LNCAP (cell line): ENCODE measurements around the gene LAPTM4A.

ENCODE experiments used
- TF ChIP-seq, protein P1 (sequence below): fragments of 450-650 bp; IDR thresholded peaks from 2 replicates; pipeline ENCODE4 v1.5.1; 2017; ENCODE audit warnings: mild to moderate bottlenecking

Gene LAPTM4A

DNA sequence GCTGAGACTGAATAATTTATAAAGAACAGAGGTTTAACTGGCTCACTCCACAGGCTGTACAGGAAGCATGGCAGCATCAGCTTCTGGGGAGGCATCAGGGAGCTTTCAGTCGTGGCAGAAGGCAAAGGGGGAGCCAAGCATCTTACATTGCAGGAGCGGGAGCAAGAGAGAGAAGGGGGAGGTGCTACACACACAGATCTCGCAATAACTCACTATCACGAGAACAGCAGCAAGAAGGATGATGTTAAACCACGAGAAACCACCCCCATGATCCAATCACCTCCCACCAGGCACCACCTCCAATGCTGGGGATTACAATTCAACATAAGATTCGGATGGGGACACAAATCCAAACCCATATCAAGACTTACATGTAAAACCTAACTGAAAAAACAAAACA is 21.2 kb downstream of the LAPTM4A start:
- TF ChIP-seq, protein P1, sequence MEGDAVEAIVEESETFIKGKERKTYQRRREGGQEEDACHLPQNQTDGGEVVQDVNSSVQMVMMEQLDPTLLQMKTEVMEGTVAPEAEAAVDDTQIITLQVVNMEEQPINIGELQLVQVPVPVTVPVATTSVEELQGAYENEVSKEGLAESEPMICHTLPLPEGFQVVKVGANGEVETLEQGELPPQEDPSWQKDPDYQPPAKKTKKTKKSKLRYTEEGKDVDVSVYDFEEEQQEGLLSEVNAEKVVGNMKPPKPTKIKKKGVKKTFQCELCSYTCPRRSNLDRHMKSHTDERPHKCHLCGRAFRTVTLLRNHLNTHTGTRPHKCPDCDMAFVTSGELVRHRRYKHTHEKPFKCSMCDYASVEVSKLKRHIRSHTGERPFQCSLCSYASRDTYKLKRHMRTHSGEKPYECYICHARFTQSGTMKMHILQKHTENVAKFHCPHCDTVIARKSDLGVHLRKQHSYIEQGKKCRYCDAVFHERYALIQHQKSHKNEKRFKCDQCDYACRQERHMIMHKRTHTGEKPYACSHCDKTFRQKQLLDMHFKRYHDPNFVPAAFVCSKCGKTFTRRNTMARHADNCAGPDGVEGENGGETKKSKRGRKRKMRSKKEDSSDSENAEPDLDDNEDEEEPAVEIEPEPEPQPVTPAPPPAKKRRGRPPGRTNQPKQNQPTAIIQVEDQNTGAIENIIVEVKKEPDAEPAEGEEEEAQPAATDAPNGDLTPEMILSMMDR, result no peak

DNA sequence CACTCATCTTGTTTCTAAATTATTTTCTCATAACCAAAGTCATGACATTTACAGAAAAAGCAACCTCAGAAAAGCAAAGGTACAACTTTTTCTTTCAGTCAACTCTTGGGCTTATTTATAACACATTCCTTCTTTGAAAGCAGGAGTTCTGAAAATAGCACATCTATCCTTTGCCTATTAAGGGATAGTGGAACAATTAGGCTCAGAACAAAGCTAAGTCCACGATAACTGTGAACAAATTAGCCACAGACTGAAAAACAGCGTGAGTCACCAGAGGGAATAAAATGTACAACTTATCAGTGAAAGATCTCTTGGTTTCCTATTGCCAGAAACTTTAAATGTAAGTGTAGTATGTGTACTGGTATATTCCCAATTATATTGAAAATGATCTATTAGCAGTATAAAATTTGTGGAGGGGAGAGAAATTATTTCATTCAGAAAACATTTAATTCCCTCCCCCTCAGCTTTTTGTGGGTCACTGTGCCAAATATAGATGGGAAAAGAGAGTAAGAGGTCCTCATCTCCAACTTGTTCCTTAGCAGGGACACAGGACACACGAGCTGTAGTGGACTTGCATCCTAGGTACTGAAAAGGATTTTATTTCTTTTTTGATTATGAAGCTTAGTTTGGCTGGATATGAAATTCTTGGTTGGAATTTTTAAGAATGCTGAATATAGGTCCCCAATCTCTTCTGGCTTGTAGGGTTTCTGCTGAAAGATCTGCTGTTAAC is 23.6 kb downstream of the LAPTM4A start:
- TF ChIP-seq, protein P1, result no peak

DNA sequence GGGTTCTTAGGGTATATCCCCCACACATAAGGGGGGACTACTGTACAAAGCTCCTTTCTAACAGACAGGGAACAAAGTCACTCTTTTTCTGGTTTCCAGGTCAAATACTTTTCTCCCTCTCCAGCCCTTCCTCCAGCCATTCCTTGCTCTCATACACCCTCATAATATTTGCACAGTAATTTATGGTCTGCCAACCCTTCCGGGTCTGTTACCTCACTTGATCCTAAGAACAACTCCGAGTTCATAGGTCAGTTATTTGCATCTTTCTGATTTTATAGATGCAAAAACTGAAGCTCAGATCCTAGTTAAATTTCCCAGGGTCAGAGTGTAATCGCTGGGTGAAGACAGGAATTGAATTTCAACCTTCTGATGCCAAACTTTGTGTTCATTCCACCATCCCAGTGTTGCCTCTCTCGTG is 24.2 kb downstream of the LAPTM4A start:
- TF ChIP-seq, protein P1, result no peak

DNA sequence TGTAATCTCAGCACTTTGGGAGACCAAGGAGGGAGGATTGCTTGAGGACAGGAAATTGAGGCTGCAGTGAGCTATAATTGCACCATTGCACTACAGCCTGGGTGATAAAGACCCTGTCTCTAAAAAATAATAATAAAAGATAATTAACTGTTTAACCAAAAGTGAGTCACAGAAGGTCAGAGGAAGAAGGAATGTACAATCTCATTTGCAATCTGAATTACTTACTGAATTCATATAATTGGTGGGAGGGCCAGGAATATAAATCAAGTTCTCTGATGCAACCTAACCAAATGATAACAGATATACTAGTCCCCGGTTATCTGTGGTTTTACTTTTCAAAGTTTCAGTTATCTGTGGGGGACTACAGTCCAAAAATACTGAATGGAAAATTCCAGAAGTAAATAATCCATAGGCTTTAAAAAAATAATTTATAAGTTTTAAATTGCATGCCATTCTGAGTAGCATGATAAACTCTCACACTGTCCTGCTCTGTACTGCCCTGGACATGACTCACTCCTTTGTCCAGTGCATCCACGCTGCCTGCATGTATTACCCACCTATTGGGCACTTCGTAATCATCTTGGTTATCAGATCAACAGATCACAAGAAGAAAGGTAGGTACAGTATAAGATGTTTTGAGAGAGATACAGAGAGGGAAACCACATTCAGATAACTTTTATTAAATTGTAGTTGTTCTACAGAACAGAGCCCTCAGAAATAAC is 26.2 kb downstream of the LAPTM4A start:
- TF ChIP-seq, protein P1, result no peak

DNA sequence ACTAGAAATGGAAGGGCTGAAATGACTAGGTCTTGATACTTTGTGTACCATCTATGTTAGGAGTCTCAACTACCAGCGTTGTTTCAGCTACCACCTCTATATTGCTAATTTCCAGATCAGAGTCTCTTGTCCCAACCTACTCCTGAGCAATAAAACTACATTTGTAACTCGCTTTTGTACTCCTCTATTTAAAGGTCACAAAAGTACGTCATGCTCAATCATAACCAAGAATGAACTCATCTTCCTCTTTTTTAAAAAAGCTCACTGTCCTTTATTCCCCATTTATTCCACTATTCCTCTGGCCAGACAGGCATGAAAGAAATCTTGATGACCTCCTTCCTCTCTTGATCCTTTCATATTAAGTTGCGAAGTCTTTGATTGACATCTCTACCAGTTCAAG is 27.7 kb downstream of the LAPTM4A start:
- TF ChIP-seq, protein P1, result no peak

DNA sequence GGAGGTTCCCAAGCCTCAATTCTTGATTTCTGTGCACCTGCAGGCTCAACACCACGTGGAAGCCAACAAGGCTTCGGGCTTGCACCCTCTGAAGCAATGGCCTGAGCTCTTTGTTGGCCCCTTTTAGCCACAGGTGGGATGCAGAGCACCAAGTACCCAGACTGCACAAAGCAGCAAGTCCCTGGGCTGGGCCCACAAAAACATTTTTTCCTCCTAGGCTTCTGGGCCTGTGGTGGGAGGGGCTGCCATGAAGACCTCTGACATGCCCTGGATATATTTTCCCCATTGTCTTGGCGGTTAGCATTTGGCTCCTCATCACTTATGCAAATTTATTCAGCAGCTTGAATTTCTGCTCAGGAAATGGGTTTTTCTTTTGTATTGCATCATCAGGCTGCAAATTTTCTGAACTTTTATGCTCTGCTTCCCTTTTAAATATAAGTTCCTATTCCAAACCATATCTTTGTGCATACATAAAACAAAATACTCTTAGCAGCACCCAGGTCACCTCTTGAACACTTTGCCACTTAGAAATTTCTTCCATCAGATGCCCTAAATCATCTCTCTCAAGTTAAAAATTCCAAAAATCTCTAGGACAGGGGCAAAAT is 29.9 kb downstream of the LAPTM4A start:
- TF ChIP-seq, protein P1, result no peak

DNA sequence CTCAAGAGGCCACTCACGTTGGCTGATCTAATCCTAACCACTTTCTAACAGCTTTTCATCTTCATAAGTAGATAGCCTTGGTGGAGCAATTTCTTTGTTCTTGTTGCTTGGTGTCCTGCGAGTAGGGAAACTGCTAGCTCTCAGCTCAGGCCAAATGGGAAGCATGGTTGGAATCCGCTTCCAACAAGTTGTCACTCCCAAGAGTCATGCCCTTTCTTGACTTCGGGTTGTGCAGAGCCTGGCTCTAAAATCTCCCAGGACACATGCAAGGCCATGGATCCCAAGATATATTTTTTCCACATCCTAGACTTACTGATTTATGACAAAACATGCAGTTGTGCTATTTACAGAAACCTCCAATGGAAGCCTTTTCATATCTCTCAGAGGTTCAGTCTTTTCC is 31.7 kb downstream of the LAPTM4A start:
- TF ChIP-seq, protein P1, result no peak
